COLO668 (cell line): ENCODE measurements around the gene PRKACA.
"Not testable (repeated sequence)": the region's sequence is repeated elsewhere in the genome, so short reads cannot be mapped to it uniquely, and the experiment has no call there.

Source experiments
- DNase-seq: peaks from one replicate; lab custom pipeline; 2025; ENCODE audit not compliant: unreplicated experiment; lab: John Stamatoyannopoulos, UW

Gene PRKACA

GRCh38 chr19:14148751-14149410, 31.3 kb upstream of the PRKACA start:
- DNase-seq: no peak

GRCh38 chr19:14147797-14148605, 30.4 kb upstream of the PRKACA start:
- peak; percentile 56 for DNase-seq

DNA sequence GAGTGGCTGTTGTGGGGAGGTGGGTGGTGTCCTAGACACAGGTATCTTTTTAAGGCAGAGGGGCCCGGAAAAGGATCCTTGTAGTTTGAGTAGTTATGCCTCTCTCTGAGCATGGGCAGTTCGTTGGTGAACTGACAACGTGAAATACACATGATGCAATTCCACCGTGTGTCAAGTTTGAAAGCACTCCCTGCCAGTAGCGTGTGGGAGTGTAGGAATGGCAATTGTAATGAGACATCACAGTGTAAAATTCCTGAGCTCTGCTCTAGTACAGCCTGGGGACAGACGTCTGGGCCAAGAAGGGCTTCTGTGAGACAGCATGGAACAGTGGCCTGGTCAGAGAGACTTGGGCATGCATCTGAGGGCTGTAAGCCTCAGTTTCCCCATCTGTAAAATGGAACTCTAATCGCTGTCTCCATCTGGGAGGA, 29.2 kb upstream of the PRKACA start:
- no peak for DNase-seq

- not testable (repeated sequence) for DNase-seq
Measured at GRCh38 chr19:14146169-14146568, 28.6 kb upstream of the PRKACA start.

DNA sequence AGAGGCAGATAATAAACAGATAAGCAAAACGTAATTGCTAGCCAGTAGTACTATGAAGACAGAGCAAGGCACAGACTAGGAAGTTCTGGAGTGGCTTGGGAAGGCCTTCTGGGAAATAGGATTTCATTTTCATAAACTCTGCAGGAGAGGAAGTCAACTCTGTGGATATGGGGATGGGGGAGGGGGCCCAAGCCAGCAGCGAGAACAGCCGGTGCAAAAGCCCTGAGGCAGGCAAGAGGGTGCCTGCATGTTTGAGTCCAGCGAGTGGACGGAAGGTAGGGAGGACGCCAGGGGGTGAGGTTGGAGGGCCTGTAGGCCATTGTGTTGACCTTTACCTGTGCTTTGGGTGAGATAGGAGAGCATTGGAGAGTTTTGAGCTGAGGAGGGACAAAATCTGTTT, 27.8 kb upstream of the PRKACA start:
- no peak for DNase-seq

DNA sequence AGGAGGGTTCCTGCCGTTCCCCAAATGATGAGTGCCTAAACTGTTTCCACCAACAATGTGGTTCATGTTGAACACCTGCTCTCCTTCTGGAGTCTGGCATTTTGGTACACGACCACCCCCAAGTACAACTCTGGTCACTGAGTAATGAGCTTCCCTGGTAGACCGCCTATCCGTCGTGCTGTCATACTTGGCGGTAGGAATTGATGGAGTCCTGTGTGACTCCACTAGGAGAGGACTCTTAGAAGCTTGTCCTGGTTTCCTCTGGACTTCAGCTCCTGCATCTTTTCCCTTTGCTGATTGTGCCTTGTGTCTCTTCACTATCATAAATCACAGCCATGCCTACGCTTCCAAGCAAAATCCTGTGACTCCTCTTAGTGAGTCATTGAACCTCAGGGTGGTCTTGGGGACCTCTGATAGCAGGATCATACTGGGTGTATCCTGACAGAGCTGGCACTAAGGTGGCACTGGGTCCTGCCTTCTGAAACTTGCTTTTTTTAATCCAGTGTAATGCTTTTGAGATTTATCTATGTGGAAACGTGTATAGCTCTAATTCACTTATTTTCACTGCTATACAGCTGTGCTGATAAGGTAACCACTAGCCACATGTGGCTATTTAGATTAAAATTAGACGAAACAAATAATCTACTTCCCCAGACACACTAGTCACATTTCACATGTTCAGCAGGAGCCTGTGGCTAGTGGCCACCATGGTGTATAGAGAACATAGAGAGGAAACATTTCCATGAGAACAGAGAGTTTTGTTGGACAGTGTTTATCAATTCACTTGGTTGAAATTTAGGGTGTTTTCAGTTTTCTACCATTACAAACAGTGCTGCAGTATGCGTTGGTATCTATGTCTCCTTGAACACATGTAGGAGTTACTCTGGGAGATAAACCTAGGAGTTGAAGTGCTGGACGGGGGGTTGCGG, 25.0 kb upstream of the PRKACA start:
- no peak for DNase-seq

- no peak for DNase-seq
Measured at GRCh38 chr19:14141041-14141440, 23.5 kb upstream of the PRKACA start.

- no peak for DNase-seq
Measured at GRCh38 chr19:14139944-14140343, 22.4 kb upstream of the PRKACA start.

GRCh38 chr19:14138576-14139265, 21.2 kb upstream of the PRKACA start:
- DNase-seq: no peak

DNA sequence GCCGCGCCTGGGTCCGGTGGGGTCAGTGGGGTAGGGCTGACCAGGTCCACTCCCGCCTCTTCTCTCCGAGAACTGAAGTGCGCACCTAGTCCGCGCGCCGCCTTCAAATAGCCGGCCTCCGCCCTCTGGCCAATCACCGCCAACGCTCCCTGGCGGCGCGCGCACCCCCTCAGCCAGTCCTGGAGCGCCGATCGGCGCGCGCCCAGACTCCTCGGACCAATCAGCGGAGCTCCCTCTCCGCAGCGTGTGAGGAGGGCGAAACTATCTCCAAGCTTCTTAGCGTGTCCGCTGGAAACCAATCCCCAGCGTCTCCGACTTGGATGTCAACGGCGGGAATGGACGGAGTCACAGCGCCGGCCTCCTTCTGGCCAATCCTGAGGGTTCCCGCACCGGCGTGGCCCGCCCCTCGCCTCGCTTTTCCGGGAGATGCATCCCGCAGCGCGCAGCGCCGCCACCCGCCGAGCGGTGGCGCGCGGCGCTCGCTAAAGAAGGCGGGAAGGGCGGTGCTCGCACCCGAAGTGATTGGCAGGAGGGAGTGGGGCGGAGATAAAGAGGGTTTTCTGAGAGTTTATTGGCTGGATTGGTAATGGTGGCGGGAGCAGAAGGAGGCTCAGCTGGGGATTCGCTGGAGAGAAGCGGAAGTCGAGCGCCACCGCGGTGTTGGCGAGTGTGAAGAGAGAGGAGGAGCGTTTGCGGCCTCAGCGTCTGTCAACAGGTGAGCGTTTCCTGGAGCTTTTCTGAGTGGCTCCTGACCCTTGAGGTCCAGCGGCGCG, 19.1 kb upstream of the PRKACA start, which contains the start of gene ASF1B:
TSS of gene ASF1B (minus strand) at position 81 of the 773 bp plus-strand sequence. CDS start 133 bp downstream, outside the sequence.
- DNase-seq: peak; percentile 100

DNA sequence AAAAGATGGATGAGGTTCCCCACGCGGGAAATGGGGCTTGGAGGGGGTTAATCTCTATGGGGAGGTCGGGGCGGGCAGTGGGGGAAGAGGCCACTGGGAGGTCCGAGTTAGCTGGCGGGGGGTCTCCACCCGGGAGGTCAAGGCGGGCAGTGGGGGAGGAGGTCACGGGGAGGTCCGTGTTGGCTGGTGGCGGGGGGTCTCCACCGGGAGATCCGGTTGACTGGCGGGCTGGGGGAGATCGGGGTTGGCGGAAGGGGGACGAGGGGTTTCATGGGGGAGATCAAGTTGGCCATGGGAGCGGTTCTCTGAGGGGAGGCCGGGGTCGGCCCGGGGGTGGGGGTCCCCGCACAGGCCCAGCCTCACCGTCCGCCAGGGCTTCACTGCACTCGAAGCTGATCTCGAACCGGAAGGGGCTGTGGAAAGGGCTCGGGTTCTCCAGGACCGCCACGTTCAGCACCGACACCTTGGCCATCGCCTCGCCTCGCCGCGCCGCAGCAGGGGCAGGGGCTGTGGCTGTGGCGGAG, 18.5 kb upstream of the PRKACA start:
- DNase-seq: peak; percentile 17

- DNase-seq: no peak
Measured at GRCh38 chr19:14135355-14135754, 17.8 kb upstream of the PRKACA start.

- no peak for DNase-seq
Measured at GRCh38 chr19:14127929-14128509, 10.5 kb upstream of the PRKACA start.

DNA sequence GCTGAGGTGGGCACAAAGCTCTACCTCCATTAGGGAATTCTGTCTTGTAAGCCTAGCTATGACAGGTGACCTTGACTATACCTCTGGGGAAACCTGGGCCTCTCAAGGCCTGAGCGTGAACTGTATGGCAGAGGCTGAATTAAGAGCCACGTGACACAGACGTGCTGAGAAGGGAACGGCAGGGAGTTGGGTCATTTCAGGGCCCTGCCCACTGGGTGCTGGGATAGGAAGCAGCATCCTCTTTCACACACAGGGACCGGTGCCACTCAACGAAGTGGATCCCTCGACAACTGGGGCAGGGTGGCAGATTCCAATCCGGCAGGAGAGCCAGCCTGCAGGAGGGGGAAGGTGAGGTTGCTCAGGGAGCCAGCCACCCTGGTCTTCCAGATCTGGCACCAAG, 9.6 kb upstream of the PRKACA start:
- no peak for DNase-seq

- no peak for DNase-seq
Measured at GRCh38 chr19:14122924-14123323, 5.4 kb upstream of the PRKACA start.

DNA sequence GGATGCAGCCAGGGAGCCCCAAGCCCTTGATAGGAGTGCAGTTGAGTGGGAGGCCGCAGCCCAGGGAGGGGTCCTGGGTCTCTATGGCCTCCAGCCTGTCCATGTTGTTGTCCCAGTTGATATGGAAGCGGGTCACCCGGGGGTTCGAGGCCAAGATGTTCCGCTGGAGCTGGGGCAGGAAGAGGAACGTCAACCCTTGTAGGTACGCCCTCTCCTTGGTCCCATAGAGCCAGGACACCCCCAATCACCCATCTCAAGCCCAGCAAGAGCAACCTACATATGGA, 2.9 kb upstream of the PRKACA start:
- no peak for DNase-seq

DNA sequence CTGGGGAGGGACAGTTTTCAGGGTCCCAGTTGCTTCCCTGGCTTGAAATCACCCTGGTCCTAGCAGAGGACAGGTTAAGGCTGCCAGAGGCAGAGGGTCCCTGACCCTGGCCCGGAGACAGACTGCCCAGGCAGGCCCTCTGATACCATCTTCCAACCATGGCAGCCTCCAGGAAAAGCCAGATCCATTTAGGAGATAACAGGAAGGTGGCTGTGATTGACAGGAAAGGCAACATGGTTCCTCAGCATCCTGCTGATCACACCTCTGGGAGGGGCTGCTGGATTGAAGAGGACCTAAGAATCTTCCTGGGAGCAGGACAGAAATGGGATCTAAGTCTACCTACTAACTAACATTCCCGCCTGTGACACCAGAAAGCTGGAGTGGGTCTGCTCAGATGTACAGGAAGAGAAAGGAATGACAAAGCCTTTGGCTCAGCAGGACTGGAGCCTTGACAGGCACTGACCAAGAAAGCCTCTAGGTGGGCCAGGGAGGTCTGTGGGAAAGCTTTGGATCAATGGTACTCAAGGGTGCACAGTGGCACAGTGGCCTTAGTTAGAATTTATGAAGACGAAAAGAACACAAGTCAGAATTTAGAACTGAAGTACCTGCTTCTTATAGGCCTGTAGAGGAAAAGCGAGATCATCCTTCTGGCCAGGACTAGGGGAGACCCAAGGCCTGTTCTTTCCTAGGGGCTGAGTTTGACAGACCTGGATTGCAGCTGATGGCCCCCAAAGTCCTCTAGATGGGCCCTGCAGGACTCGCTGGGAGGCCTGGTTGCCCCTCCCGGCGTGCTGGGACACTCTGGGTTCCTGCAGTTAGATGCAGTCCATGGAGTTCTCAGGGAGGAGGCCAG, 2.3 kb upstream of the PRKACA start:
- no peak for DNase-seq

GRCh38 chr19:14119146-14119545, 1.6 kb upstream of the PRKACA start:
- DNase-seq: no peak
